Tibial nerve (tissue), 3 donors: ENCODE measurements around the gene RBM47.

Source experiments
- CTCF ChIP-seq, 5 experiments: fragments of 200-600 bp in 3 of 5; fragments of 450-650 bp in 2 of 5; sonication (generic) in 3 of 5; IDR thresholded peaks; one replicate each; pipeline ENCODE4 v1.5.1; 2016 to 2019; ENCODE audit warnings: antibody characterized with exemption in 5 of 5, mild to moderate bottlenecking in 3 of 5, moderate library complexity in 2 of 5
- POLR2A ChIP-seq, 2 donors: fragments of 450-650 bp; IDR thresholded peaks; one replicate each; pipeline ENCODE4 v1.6.1; 2017; ENCODE audit warnings: antibody characterized with exemption in 2 of 2, mild to moderate bottlenecking in 2 of 2, moderate library complexity in 2 of 2

DNA sequence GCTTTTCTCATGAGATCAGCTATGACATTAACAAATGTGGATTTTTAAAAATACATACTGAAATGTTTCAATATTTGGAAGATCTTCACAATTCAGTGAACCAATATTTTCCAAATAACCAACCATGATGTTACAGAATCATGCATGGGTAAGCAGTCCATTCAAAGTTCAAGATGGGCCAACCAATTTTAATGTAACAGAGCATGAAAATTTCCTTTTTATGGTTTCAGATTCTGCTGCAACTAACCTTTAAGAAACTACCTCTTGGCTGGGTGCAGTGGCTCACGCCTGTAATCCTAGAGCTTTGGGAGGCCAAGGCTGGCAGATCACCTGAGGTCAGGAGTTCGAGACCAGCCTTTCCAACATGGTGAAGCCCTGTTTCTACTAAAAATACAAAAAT is 107.7 kb downstream of the RBM47 start:
- TF ChIP-seq CTCF (IDR thresholded peaks at IDR 0.05) = no peak
- no peak for TF ChIP-seq POLR2A (IDR thresholded peaks at IDR 0.05)
